ENCODE measurements around the gene MGARP.

MGARP gene

GRCh38 chr4:139312552-139313332, 32.7 kb upstream of the MGARP start:
- Histone ChIP-seq H3K9me2 (replicated peaks; ENCODE audit: insufficient read depth, low read length) (no peaks in the 10 kb centered on the region), H3K27ac (ENCODE audit: low read depth, low read length) (peak overlapping the region; percentile 74), H4K20me1 (ENCODE audit: low read depth, low read length) (no peaks in the 10 kb centered on the region; the same call in 1 of the 2 replicates), H3K36me3 (ENCODE audit: low read length) (peaks cover 7% of the 10 kb centered on the region), H2AFZ (ENCODE audit: low read depth, low read length, severe bottlenecking) (no peak overlapping the region), H3K9me3 (ENCODE audit: insufficient read depth, low read length) (no peaks in the 10 kb centered on the region), H3K9ac (ENCODE audit: low read length) (no peak overlapping the region), H3K27me3 (ENCODE audit: low read length) (no peaks in the 10 kb centered on the region), H3F3A (ENCODE audit: insufficient read depth) (peaks cover 25% of the 10 kb centered on the region; the same call in 1 of the 2 replicates), H3K79me2 (ENCODE audit: insufficient read depth, low read length) (peaks cover 97% of the 10 kb centered on the region), H3K4me3 (ENCODE audit: insufficient read depth, low read length, poor library complexity, severe bottlenecking) (no peak overlapping the region), H3K4me2 (ENCODE audit: low read depth, low read length, poor library complexity, severe bottlenecking) (peak overlapping the region; percentile 26)
- TF ChIP-seq CTCF (IDR thresholded peaks at IDR 0.05; ENCODE audit: insufficient read depth, low read length, poor library complexity, severe bottlenecking) (no peak), EZH2phosphoT487 (conservative IDR thresholded peaks at IDR 0.05; ENCODE audit: low read length) (no peak)

- H3K9me3 ChIP-seq (ENCODE audit: insufficient read depth, low read length) = no peaks in the 10 kb centered on the region
- H2AFZ ChIP-seq (ENCODE audit: low read depth, low read length, severe bottlenecking) = no peak overlapping the region
- no peak overlapping the region for H3K4me3 ChIP-seq (ENCODE audit: insufficient read depth, low read length, poor library complexity, severe bottlenecking)
- no peaks in the 10 kb centered on the region for H3K9me2 ChIP-seq (replicated peaks; ENCODE audit: insufficient read depth, low read length)
- no peaks in the 10 kb centered on the region for H3K27me3 ChIP-seq (ENCODE audit: low read length)
- peak overlapping the region; percentile 26 for H3K4me2 ChIP-seq (ENCODE audit: low read depth, low read length, poor library complexity, severe bottlenecking)
- no peaks in the 10 kb centered on the region; the same call in 1 of the 2 replicates for H4K20me1 ChIP-seq (ENCODE audit: low read depth, low read length)
- no peak overlapping the region for H3K9ac ChIP-seq (ENCODE audit: low read length)
- H3K79me2 ChIP-seq (ENCODE audit: insufficient read depth, low read length) = peaks cover 97% of the 10 kb centered on the region
- peak overlapping the region; percentile 74 for H3K27ac ChIP-seq (ENCODE audit: low read depth, low read length)
- no peak for TF ChIP-seq EZH2phosphoT487 (conservative IDR thresholded peaks at IDR 0.05; ENCODE audit: low read length)
- no peak for TF ChIP-seq CTCF (IDR thresholded peaks at IDR 0.05; ENCODE audit: insufficient read depth, low read length, poor library complexity, severe bottlenecking)
- H3K36me3 ChIP-seq (ENCODE audit: low read length) = peaks cover 7% of the 10 kb centered on the region
- peaks cover 25% of the 10 kb centered on the region; the same call in 1 of the 2 replicates for H3F3A ChIP-seq (ENCODE audit: insufficient read depth)
Observed at GRCh38 chr4:139311909-139312308, 31.9 kb upstream of the MGARP start.

GRCh38 chr4:139304920-139305319, 24.9 kb upstream of the MGARP start:
- TF ChIP-seq EZH2phosphoT487 (conservative IDR thresholded peaks at IDR 0.05; ENCODE audit: low read length) (no peak), CTCF (IDR thresholded peaks at IDR 0.05; ENCODE audit: insufficient read depth, low read length, poor library complexity, severe bottlenecking) (no peak)
- H3K9ac ChIP-seq (ENCODE audit: low read length) = no peak overlapping the region
- H3K9me2 ChIP-seq (replicated peaks; ENCODE audit: insufficient read depth, low read length) = no peaks in the 10 kb centered on the region
- no peaks in the 10 kb centered on the region for H3K36me3 ChIP-seq (ENCODE audit: low read length)
- no peak overlapping the region for H3K4me3 ChIP-seq (ENCODE audit: insufficient read depth, low read length, poor library complexity, severe bottlenecking)
- H3K27me3 ChIP-seq (ENCODE audit: low read length) = no peaks in the 10 kb centered on the region
- no peak overlapping the region for H3K27ac ChIP-seq (ENCODE audit: low read depth, low read length)
- peaks cover 5% of the 10 kb centered on the region; the same call in 1 of the 2 replicates for H3F3A ChIP-seq (ENCODE audit: insufficient read depth)
- H3K9me3 ChIP-seq (ENCODE audit: insufficient read depth, low read length) = no peaks in the 10 kb centered on the region
- no peaks in the 10 kb centered on the region; the same call in 1 of the 2 replicates for H4K20me1 ChIP-seq (ENCODE audit: low read depth, low read length)
- H3K79me2 ChIP-seq (ENCODE audit: insufficient read depth, low read length) = peaks cover 85% of the 10 kb centered on the region
- no peak overlapping the region for H3K4me2 ChIP-seq (ENCODE audit: low read depth, low read length, poor library complexity, severe bottlenecking)
- H2AFZ ChIP-seq (ENCODE audit: low read depth, low read length, severe bottlenecking) = no peak overlapping the region

All from SU-DHL-6 (cell line).